Mammary epithelial cell (primary cell): ENCODE data around the gene PIP4K2A.

Source experiments
- EZH2 ChIP-seq: IDR thresholded peaks from 2 replicates; pipeline ENCODE4 v1.6.1; 2012; ENCODE audit warnings: low read length, inconsistent platforms, borderline replicate concordance
- TF ChIP-seq, protein P1 (sequence below), 2 donors: IDR thresholded peaks in 1 of 2; conservative IDR thresholded peaks in 1 of 2; 2 replicates each; pipeline ENCODE4 v1.5.1; 2011 to 2012; ENCODE audit warnings: inconsistent platforms in 2 of 2, low read length in 2 of 2, mild to moderate bottlenecking in 2 of 2, control low read depth in 1 of 2, low read depth in 1 of 2; ENCODE audit not compliant: insufficient read depth in 1 of 2; ENCODE audit errors: extremely low read depth in 1 of 2

DNA sequence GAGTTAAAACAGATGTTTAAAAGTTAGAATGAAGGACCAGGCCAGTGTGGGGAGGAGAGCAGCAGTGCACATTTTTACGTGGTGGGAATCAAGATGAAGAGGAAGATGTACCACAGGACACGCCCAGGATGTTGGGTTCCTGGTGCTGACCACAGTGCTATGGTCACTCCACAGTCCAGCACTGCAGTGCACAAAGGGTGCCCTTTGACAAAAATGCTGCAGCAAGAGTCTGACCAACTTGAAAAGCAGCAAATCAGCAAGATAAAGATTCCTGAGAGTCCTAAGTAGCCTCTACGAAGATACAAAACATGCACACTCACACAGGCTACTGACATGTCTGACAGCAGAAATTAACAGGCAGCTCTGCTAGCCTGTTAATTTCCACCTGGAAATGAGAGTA lies 107.1 kb downstream of the PIP4K2A start:
- TF ChIP-seq, protein P1, sequence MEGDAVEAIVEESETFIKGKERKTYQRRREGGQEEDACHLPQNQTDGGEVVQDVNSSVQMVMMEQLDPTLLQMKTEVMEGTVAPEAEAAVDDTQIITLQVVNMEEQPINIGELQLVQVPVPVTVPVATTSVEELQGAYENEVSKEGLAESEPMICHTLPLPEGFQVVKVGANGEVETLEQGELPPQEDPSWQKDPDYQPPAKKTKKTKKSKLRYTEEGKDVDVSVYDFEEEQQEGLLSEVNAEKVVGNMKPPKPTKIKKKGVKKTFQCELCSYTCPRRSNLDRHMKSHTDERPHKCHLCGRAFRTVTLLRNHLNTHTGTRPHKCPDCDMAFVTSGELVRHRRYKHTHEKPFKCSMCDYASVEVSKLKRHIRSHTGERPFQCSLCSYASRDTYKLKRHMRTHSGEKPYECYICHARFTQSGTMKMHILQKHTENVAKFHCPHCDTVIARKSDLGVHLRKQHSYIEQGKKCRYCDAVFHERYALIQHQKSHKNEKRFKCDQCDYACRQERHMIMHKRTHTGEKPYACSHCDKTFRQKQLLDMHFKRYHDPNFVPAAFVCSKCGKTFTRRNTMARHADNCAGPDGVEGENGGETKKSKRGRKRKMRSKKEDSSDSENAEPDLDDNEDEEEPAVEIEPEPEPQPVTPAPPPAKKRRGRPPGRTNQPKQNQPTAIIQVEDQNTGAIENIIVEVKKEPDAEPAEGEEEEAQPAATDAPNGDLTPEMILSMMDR (conservative IDR thresholded peaks at IDR 0.05 in 1 of 2, IDR thresholded peaks at IDR 0.05 in 1 of 2; ENCODE audit: extremely low read depth in 1 of 2, insufficient read depth in 1 of 2, low read depth in 1 of 2, low read length in 2 of 2): no peak
- no peak for TF ChIP-seq EZH2
